Breast epithelium (tissue), 3 donors: ENCODE measurements around the gene FCRL2.

Source experiments
- POLR2A ChIP-seq: fragments of 450-650 bp; IDR thresholded peaks from one replicate; pipeline ENCODE4 v1.6.1; 2016; ENCODE audit warnings: antibody characterized with exemption, mild to moderate bottlenecking, moderate library complexity
- TF ChIP-seq, protein P1 (sequence below), 3 donors: fragments of 450-650 bp; IDR thresholded peaks; one replicate each; pipeline ENCODE4 v1.5.1; 2016 to 2017; ENCODE audit warnings: antibody characterized with exemption in 3 of 3, mild to moderate bottlenecking in 3 of 3, moderate library complexity in 3 of 3

GRCh38 chr1:157784801-157785200, 7.9 kb upstream of the FCRL2 start:
- TF ChIP-seq, protein P1, sequence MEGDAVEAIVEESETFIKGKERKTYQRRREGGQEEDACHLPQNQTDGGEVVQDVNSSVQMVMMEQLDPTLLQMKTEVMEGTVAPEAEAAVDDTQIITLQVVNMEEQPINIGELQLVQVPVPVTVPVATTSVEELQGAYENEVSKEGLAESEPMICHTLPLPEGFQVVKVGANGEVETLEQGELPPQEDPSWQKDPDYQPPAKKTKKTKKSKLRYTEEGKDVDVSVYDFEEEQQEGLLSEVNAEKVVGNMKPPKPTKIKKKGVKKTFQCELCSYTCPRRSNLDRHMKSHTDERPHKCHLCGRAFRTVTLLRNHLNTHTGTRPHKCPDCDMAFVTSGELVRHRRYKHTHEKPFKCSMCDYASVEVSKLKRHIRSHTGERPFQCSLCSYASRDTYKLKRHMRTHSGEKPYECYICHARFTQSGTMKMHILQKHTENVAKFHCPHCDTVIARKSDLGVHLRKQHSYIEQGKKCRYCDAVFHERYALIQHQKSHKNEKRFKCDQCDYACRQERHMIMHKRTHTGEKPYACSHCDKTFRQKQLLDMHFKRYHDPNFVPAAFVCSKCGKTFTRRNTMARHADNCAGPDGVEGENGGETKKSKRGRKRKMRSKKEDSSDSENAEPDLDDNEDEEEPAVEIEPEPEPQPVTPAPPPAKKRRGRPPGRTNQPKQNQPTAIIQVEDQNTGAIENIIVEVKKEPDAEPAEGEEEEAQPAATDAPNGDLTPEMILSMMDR (IDR thresholded peaks at IDR 0.05), result no peak
- no peak for TF ChIP-seq POLR2A
